HuH-7 (cell line): Measurements from ENCODE around the gene CCDC38.
A peak's percentile ranks its signal among the peaks of the same experiment; 100 is the strongest.
"Not testable (repeated sequence)": the region's sequence is repeated elsewhere in the genome, so short reads cannot be mapped to it uniquely, and the experiment has no call there.

Source experiments
- DNase-seq: peaks from one replicate; pipeline ENCODE4 v3.0.0; 2011; ENCODE audit warnings: low spot score

CCDC38 gene

DNA sequence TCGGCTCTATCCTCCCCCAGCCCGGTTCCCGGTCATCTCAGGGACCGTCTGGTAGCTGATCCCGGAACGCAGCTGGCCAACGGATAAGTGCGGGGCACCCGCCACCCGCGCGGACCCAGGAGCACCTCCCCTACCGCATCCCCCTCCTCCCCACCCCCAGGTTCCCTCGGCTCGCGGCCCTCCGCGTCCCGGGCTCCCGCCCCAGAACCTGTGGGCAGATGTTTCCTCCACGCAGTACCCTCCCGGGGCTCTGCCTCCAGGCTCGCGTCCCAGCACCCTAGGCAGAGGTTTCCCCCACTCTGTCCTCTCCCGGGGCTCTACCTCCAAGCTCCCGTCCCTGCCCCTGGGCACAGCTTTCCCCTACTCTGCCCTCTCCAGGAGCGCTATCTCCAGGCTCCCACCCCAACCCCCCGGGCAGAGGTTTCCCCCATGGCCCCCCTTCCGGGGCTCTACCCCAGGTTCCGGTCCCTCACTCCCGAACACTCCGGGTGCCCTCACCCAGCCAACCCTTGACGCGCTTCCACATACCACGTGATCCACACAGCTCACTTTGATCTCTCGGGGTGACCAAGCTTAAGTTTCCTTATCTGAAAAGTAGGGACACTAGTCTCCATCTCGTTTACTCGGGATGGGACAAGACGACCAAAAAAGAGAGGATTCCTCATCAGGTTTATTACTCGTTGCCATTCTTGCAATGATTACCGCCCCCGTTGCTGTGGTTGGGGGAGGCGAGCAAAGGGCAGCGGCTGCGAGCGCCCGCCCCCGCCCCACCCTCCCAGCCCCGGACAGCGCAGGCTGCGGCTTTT lies at the start of gene CCDC38:
CCDC38 (minus strand) TSS at position 91 of the 806 bp plus-strand sequence. CDS start 6,105 bp downstream, outside the sequence.
- peak; percentile 96 for DNase-seq

DNA sequence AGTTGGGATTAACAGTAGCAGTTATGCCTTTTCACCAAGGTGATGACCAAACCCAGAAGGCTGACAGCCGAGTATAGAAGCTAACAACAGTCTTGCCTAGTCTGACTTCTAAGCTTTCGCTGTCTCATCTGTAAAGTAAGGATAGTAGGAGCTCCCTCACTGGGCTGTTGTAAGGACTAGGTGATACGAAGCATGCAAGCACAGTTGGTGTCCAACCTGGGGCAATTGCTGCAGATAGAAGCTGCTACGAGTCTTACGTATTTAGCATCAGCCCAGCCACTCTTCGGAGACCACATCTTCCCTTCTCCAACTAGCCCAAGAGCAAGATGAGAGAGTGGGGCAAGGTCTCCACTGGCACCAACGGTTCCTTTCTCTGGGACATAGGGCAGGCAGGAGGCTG lies 47.7 kb upstream of the CCDC38 start:
- no peak for DNase-seq

DNA sequence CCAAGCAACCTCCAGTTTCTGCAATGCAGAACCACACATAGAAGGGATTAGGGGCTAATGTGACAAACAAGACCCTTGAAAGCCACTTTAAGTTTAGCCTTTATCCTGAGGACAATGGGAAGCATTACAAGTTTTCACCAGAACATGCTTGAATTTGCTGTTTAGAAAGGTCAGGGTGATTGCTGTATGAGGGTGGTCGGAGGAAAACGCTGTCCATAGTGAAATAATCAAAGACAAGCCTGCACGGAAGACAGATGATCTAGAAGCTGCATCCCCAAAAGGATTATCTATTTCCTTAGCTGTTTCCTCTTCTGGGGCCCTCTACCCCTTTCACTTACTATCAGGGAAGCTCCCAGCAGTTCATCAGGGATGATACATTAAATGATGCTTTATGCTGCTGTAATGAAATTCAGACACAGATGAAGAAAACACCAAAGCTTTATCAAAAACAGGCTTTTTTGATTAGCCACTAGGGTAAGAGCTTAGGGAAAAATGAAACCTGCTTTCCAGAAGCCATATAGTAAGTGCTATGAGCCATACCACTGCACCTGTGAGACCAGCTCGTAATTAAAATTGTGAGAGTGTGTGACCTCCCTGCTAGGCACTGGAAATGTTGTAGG lies 47.2 kb upstream of the CCDC38 start:
- no peak for DNase-seq

DNA sequence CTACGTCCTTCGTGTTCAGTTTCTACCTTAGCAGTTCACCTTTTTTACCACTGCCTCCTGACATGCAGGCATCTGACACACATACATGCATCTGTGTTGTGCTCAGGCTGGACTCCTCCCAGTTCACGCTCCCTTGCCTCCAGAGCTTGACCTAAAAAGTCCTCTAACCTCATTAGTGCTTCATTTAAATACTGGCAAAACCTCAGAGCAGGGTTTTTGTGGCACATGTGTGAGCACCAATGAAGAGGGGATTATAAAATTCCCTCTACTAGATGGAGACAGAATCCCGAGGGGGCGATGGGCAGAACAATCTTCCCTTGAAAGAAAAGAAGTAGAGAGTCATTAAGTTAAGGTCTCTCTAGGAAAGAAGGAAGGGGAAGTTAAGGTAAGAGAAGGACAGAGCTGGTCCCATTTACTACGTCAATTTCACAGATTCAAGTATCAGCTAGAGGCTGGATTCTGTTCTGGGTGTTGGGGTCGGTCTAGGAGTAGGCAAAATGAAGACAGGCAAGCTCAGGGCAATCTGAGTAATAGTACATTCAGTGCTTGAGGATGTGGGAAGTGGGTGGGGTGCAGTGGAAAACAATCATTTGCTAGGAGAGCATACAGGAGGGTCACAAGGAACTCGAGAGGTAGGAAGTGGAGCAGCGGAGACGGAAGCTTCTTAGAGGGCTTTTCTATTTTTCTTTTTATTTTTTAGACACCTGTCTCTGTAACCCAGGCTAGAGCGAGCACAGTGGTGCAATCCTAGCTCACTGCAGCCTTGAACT lies 46.3 kb upstream of the CCDC38 start:
- DNase-seq = no peak

DNA sequence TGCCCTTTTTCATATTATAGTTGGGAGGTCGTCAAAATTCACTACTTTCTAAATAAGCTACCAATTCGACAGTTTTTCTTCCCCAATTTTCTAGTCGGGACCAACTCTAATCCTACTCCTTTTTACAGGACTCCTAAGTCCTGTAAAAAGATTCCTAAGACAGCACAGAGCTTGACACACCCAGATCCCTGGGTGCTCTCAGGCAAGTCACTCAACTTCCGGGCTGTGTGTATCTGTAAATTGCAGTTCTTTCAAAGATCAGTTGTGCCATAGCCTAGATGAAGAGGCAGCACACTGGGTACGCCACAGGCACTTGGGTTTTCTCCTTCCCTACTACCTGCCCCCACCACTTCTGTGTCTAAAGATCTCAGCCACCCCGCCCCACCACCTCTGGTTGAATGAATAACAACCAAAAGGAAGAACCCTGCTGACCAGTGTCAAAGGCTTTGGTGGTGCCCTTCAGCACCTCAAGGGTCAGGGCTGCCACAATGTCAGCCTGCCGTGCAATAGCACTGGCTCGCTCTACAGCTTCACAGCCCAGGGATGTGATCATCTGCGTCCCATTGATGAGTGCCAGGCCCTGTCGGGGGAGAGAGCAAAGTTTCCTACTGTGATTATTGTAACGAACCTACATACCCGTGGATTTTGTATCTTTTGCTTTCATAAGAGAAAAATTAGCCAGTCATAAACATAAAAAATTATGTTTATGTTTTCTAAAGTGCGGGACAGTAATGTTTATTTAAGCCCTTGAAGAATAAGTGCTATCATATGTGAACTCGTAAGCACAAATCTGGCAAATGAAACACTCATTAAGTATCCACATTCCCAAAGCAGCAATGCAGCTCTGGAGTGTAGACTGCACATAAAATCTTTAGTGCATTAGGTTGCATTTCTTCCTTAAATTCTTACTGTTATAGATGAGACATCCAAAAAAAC lies 44.5 kb upstream of the CCDC38 start:
- DNase-seq = no peak

DNA sequence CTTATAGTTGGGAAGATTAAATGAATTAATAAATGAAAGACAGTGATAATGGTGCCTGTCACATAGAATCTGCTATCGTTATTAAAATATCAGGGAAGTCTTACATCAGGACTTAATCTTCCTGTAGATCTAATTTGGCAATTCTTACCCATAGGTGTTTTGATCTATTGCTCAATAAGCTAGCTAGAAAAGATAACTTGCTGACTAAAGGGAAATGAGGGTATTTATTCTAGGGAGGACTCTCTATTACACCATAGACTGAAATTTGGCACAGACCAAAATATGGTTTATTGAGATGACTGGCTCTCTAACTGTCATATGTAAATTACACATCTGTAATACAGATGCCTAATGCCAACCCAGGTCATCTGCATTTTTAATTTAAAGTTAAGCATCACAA lies 42.3 kb upstream of the CCDC38 start:
- no peak for DNase-seq

DNA sequence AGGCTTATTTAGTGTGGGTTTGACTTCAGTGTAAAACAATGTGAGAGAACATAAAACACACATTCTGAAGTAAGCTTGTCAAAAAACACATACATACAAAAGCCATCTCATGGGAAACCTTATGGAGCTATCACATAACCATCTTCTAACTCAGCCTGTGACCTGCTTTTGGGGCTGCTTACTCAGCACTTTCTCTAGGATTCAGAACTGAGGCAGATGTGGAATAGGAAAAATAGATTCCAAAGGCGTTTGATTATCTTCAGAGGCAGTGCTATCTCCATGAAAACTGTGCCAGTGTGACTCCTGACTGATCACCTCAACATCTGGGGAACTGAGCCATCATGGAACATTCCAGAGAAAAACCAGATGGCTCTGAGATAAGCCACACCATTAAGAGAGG lies 40.2 kb upstream of the CCDC38 start:
- no peak for DNase-seq

DNA sequence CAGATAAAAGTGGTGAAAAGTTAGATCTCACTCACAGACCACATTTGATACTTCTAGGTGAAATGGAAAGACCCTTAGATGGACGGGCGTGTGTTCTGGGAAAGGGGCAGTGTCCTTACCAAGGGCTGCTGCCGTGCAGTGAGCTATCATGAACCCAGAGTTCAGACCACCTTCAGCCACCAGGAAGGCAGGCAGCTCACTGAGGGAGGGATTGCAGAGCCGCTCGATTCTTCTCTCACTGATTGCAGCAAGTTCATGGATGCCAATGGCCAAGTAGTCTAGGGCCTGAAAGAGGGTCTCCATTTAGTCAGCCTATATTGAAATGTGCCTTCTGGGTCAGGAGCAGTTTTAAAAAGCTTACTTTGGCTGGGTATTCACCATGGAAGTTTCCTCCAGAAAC lies 38.0 kb upstream of the CCDC38 start:
- DNase-seq = no peak

DNA sequence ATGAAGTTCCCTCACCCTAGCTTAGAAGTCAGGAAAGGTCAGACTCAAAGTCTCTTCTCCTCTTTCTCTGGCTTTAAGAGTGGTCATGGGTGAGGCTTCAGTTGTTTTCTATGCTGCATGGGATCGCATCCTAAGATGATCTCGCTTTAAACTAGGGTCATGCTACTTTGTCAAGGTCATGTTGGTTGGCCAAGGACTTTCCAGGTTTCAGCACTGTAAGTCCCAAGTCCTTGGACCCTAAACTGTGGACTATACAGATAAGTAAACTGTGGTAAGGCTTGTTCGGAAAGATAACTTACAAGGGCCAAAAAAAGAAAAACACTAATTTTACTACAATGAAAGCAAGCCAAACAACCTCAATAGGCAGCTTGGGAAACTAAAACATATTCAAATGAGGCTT lies 36.4 kb upstream of the CCDC38 start:
- no peak for DNase-seq

DNA sequence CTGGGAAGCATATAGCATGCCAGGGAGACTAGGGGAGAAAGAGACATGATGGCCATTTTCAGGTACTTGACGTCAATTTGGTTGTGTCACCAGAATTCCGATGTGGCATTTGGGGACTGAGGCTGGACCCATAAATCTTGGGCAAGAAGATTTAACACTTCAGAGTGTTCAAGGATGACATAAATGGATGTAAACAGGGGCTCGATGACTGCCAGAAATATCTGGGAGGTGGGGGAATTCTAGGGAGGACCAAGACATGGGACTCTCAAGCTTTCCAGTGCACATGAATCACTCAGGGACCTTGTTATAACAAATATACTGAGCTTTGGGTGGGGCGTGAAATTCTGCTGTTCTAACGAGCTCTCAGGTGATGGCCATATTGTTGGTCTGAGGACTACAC lies 35.9 kb upstream of the CCDC38 start:
- no peak for DNase-seq

DNA sequence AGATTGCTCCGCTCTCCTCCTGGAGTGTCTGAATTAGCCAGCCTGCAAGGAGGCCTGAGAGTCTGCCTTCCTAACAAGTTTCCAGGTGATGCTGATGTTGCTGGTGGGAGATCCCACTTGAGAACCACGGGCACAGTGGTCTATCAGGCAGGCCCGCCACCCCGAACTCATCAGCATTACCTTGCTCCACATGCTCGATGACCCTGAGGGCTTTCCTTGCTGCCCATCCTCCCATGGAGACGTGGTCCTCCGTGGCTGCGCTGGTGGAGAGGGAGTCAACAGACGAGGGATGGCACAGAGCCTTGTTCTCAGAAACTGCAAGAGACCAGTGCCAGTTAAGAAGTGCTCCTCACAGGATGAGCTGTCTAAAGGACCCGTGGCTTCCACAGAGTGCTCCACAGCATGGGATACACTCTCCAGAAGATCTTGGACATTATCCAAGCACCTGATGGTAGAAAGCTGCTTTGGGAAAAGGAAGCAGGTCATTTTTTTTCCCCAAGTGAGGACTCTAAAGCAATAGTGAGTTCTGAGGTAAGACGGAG lies 35.4 kb upstream of the CCDC38 start:
- no peak for DNase-seq

DNA sequence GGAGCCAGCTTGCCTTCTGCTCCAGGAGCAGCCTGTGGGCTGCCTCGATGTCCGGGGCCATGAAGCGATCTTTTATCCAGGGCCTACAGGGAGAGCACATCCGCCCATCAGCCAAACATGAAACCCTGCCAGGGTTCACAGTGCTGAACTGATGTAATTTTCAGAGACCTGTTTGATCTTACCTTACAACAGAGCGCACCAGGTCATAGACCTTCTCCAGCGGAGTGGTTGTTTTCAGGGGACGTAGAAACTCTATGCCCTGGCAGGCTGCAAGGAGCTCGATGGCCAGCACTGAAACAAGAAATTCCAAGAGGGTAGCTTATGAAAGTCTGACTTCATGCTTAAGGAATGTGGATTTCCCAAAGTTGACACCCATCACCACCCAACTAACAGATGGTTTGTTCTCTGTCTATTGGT lies 34.0 kb upstream of the CCDC38 start:
- no peak for DNase-seq

DNA sequence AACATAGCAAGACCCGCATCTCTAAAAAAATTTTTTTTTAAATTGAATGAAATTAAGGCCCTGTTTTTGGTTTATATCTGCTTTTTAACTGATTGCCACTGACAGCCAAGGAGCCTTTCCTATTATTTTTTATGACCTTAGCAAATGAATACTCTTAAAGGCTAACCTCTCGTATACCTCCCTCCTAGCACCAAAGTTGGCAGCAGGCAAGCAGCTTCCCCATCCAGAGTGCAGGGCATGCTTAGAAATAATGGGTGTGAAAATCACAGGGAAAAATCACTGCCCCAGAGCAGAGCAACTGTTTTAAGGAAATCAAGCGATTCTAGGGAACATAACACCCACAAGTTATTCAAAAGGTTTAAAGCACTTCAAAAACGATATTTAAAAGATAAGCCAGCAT lies 33.1 kb upstream of the CCDC38 start:
- no peak for DNase-seq

DNA sequence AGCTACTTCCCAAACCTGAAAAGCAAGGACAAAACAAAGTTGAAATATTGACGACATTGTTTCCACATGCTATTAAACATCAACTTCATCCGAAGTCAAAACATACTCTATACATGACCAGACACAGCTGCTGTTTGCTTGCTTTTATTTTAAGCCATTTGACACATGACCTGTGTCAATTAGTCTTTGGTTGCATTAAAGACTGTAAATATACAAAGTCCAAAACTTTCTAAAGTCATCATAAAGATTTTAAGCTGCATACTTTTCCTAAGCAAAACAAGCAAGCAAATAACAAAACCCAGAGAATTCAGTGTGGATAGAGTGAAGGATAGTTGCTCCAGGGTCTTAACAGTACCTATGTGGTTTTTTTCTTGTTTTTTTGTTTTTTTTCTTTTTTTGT lies 31.9 kb upstream of the CCDC38 start:
- DNase-seq = no peak

DNA sequence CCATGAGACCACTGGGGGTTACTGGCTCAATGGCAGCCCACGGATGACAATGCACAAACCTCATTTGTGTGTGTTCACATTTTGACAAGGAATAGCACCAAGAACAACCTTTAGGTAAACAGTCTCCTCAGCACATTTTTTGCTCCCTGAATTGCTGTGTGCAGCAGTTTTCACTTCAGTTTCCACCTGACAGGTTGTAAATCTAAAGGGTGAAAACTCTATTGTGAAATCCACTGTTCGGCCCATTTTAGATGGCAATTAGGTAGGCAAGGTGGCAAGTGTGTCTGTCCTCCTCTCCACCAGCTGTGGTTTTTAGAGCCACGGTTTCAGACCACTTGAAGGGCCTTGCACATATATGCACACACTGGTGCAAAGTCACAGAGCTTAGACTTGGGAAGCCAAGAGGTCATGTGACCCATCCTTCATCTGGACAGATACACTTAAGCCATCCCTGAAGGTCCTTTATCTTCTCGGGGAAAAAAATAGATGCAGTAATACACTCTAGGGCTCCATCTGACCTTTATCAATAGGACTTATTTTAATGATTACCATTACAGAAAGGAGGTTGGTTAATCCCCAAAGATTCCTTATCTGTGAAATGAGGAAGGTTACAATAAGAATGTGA lies 30.5 kb upstream of the CCDC38 start:
- no peak for DNase-seq

DNA sequence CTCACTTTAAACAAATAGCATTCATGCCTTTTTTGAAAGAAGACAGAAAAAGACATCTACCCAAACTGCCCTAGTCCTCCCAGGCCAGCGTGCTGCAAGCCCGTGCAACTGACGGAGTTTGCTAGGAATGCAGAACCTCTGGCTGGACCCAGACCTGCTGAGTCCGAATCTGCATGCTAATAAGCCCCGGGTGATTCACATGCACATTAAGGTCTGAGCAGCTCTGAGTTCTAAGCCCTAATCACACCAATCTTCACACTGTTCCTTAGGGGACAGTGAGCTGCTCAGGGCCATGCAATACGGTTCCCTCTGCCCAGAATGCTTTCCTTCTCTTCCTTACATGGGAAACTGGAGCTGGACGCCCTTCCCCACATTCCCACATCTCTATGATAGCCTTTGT lies 28.5 kb upstream of the CCDC38 start:
- no peak for DNase-seq

DNA sequence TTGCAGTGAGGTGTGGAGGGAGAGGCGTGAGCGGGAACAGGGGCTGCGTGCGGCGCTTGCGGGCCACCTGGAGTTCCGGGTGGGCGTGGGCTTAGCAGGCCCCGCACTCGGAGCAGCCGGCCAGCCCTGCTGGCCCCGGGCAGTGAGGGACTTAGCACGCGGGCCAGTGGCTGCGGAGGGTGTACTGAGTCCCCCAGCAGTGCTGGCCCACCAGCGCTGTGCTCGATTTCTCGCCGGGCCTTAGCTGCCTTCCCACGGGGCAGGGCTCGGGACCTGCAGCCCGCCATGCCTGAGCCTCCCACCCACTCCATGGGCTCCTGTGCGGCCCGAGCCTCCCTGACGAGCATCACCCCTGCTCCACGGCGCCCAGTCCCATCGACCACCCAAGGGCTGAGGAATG lies 26.7 kb upstream of the CCDC38 start:
- DNase-seq = not testable (repeated sequence)

DNA sequence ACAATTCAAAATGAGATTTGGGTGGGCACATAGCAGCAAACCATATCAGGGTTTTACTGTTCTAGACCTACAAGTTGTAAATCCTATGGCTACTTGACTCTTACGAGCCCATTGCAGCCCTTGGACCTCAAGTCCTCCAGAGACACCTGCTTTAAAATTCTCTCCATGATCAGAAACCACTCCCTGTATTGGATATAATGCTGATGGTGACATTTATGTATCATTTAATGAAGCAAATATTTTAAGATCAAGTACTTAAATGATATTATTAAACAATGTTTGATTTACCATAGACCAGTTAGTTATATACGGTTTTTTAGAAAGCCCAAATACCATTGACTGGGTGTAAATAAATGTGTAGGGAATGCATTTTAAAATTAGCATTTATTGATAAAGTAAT lies 24.9 kb upstream of the CCDC38 start:
- no peak for DNase-seq

DNA sequence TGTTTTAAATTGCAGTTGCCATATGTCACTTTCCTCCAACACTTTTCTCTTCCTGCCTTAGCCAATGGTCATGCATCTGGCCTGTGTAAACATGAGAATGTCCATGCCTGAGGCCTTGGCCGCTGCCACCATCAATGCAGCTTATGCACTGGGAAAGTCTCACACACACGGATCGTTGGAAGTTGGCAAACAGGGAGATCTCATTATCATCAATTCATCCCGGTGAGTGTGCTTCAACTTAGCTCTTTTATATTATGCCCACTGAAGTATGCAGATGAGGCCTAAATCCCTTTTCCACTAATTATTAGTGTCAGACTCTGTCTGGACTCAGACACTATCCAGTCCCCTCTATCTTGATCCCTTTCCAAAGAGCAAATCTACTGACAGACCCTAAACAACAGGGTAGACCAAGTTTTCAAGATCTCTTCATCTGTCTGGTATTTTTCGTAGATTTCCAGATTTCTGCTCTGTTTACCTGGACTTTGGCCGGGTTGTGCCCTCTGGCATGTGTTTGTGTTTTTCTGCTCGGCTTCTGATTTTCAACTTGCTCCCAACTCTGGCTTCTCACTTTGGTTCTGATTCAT lies 24.0 kb upstream of the CCDC38 start:
- DNase-seq = peak; percentile 64

DNA sequence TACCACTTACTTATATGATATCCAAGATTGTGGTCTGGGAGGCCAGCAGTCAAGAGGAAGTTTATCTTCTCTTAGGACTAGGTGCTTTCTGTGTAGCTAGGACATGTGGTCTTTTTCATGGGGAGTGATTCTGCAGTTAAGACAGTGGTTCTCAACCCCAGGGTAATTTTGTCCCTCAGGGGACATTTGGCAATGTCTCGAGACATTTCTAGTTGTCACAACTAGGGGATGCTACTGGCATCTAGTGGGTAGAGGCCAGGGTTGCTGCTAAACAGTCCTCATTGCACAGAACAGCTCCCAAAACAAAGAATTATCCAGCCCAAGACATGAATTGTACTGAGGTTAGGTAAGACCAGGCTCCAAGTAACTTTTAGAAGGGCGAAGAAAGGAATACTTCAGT lies 20.7 kb upstream of the CCDC38 start:
- no peak for DNase-seq

DNA sequence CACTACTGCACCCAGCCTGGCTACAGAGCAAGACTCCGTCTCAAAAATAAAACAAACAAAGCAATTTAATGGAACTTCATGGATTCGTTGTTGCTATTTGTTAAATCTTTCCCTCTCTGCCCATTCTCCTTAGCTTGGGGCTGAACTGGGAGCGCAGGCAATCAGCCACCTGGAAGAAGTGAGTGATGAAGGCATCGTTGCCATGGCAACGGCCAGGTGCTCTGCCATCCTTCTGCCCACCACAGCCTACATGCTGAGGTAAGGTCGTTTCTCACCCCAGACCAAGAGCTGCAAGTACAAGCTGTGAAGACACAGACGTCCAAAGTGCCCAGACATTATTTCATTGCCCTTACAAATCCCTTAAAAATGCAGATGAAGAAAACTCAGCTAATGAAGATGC lies 19.8 kb upstream of the CCDC38 start:
- DNase-seq = no peak
